ENCODE data around the gene VAC14.
A peak's percentile ranks its signal among the peaks of the same experiment; 100 is the strongest.

VAC14 gene

DNA sequence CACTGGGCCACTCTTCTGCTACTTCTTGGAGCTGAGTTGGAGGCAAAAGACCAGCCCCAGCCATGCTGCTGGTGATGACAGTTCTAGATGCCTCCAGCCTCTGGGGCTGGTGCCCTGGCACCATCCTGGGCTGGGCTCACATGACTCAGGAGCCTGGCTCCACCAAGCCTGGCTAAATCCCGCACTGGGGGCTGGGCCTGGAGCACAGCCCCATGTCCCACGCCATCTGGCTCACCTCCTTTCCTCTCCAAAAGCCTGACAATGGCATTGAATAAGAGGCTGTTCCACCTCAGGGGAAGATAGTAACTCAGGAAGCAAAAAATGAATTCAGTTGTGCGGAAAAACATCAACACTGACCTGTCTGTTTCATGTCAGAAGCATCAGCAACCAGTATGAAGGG, 70.0 kb downstream of the VAC14 start:
- Mint-ChIP-seq H3K9me3 (no peaks in the 10 kb centered on the region), H3K27me3 (no peaks in the 10 kb centered on the region), H3K36me3 (peaks cover 70% of the 10 kb centered on the region), H3K27ac (no peak overlapping the region), H3K4me3 (no peak overlapping the region), H3K4me1 (no peaks in the 10 kb centered on the region)
- ATAC-seq = no peak

DNA sequence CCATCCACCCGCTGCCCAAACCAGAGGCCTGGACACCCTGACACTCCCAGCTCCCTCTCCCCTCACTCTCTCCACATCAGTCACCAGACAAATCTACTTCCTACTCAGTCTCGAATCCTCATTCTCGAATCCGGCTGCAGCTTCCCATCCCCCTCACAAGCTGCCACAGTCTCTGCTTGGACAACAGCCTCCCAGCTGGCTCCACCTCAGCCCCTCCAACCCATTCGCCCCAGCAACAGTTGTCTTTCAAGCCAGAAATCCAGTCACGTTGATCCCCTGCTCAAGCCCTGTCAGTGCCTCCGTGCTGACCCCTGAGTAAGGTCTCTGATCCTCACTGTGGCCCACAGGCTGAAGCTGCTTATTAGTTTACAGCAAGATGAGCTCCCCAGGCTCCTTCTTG, 70.9 kb downstream of the VAC14 start:
- Mint-ChIP-seq H3K36me3 (peaks cover 71% of the 10 kb centered on the region), H3K27ac (peak overlapping the region; percentile 63), H3K27me3 (no peaks in the 10 kb centered on the region), H3K4me3 (no peak overlapping the region), H3K4me1 (no peaks in the 10 kb centered on the region), H3K9me3 (no peaks in the 10 kb centered on the region)
- ATAC-seq = no peak

DNA sequence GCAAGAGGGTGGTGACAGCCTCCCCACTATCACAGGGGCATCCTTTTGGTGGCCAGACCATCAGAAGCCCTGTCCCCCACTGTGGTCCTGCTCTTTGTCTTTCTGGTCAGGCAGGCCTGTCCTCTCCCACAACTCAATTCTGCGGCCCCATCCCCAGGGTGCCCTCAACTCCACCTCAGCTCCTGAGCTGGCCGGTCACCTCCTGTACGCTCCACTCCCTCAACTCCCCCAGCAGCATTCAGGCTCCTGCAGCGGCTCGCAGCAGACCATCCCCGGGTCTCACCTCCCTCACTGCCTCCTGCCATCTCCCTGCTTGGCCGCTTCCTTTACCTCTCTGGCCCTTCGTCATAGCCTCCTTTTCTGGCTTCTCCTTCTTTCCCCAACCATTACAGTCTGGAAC, 71.7 kb downstream of the VAC14 start:
- Mint-ChIP-seq H3K27me3 (no peaks in the 10 kb centered on the region), H3K36me3 (peaks cover 71% of the 10 kb centered on the region), H3K9me3 (no peaks in the 10 kb centered on the region), H3K4me3 (no peak overlapping the region), H3K27ac (no peak overlapping the region), H3K4me1 (no peaks in the 10 kb centered on the region)
- no peak for ATAC-seq

DNA sequence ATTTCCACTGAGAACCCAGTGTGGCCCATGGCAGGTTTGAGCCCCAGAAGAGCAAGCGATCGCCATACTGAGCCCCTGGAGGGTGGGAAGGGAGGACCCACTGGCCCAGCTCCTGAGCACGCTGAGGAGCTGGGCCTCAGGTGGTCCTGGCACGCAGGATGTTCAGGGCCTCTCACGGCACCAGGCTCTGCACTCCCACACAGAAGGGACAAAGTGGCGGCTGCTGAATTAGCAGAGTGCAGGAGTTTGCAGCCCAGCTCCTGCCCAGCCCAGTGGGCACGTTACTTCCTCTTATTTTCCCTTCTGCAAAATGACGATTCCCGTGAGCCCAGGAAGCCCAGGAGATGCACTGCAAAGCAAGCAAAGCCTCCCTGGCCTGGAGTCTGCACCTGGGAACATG, 72.8 kb downstream of the VAC14 start:
- Mint-ChIP-seq H3K4me1 (no peaks in the 10 kb centered on the region), H3K27me3 (no peaks in the 10 kb centered on the region), H3K27ac (no peak overlapping the region), H3K36me3 (peaks cover 76% of the 10 kb centered on the region), H3K4me3 (no peak overlapping the region), H3K9me3 (no peaks in the 10 kb centered on the region)
- no peak for ATAC-seq

DNA sequence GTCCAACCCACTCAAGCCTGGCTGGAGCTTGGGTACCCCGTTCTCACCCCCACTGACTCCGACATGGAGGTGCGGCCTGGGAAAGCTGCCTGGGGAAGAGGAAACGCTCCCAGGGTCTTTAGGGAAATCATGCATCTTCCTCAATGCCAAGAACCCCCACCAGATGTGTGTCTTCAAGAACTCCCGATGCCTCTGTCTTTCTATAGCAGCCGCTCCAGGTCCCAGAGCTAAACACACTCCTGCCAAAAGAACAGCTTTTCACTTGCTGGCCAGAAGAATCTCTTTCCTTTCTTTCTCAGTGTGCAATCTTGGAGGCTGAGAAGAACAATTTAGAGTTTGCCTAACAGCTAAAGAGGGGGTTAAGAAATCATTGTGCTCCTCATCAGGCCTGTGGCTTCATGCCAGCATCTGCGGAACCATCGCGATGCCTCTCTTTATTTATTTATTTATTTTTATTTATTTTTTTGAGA, 74.0 kb downstream of the VAC14 start:
- H3K4me3 Mint-ChIP-seq = no peak overlapping the region
- no peaks in the 10 kb centered on the region for H3K4me1 Mint-ChIP-seq
- H3K36me3 Mint-ChIP-seq = peaks cover 77% of the 10 kb centered on the region
- no peak overlapping the region for H3K27ac Mint-ChIP-seq
- H3K9me3 Mint-ChIP-seq = no peaks in the 10 kb centered on the region
- no peak for ATAC-seq
- H3K27me3 Mint-ChIP-seq = no peaks in the 10 kb centered on the region

DNA sequence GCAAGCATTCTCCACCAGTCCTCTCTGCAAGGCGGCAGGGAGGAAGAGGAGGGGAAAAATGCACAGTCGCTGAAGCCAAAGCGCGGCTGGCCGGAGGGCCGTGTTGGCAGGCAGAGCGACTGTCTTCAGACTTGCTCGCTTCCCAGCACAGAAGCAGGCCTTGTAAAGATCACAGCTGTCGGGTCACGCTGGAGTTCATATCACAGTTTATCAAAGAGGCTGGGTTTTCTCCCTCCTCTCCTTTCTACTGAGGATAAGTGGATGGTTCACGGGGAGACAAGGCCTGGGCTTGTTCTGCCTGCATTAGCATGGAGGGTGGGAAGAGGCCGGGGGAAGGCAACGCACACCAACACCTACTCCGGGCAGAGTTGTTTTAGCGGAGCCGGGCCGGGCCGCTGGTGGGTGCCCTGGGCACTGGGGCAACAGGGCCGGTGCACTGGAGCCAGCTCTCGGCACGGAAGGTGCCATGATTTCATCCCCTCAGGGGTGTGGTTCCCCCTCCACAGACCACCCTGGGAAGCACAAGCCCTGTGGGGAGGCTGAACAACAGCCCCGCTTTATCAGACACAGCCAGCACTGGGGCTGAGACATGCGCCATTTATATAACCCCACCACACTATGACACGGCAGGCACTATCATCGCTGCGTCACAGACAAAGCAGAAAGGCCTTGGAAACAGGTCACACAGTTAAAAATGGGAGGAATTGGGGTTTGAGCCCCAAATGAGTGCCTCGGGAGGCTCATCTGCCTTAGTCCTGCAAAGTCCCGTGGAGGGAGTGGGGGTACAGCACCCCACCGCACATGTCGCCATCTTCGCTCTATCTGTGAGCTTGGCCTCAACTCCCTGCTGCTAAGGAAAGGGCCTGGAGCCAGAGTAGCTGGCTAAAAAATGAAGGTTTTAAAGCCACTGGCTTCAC, 74.8 kb downstream of the VAC14 start:
- Mint-ChIP-seq H3K9me3 (no peaks in the 10 kb centered on the region), H3K27ac (no peak overlapping the region), H3K4me1 (no peaks in the 10 kb centered on the region), H3K4me3 (no peak overlapping the region), H3K36me3 (peaks cover 77% of the 10 kb centered on the region), H3K27me3 (no peaks in the 10 kb centered on the region)
- ATAC-seq = no peak

DNA sequence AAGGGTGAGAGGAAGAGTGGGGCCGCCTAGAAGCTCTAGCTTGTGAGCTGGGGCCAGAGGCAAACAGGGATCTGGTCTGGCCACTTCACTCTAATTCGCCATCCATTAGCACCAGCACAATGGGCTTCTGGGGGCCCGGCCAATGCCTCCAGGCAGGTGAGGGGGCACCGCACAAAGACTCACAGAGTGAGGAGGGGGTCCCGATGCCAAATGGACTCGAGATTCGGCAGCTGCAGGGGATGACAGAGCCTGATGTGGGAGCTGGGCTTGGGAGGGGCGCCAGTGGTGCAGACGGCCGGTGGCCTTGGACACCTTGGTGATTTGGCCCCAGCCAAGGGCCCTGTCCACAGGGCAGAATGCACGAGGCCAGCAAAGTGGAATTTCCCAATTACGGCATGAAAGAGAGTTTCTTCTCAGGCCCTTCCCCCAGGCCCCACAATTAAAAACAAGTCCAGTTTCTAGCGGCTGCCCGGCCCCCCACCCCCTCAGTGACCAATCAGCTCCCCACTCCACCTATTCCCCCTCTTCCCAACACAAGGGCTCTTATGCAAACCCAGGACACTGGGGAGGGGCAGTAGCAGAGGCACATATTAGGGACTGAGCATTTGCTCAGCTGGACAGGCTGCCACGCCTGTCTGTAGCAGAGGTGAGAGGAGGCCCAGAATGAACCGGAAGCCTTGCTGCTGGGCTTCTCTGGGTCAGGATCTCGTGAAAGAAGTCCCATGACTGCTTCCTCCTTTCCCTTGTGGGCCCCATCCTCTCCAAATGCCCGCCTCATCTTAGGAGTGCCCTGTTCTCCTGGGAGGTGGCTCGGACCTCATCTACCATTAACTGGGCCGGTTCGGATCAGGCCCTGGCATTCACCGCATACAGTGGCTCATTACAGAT, 75.7 kb downstream of the VAC14 start:
- no peaks in the 10 kb centered on the region for H3K27me3 Mint-ChIP-seq
- no peaks in the 10 kb centered on the region for H3K9me3 Mint-ChIP-seq
- H3K4me1 Mint-ChIP-seq = no peaks in the 10 kb centered on the region
- ATAC-seq = no peak
- H3K4me3 Mint-ChIP-seq = no peak overlapping the region
- peaks cover 80% of the 10 kb centered on the region for H3K36me3 Mint-ChIP-seq
- no peak overlapping the region for H3K27ac Mint-ChIP-seq

DNA sequence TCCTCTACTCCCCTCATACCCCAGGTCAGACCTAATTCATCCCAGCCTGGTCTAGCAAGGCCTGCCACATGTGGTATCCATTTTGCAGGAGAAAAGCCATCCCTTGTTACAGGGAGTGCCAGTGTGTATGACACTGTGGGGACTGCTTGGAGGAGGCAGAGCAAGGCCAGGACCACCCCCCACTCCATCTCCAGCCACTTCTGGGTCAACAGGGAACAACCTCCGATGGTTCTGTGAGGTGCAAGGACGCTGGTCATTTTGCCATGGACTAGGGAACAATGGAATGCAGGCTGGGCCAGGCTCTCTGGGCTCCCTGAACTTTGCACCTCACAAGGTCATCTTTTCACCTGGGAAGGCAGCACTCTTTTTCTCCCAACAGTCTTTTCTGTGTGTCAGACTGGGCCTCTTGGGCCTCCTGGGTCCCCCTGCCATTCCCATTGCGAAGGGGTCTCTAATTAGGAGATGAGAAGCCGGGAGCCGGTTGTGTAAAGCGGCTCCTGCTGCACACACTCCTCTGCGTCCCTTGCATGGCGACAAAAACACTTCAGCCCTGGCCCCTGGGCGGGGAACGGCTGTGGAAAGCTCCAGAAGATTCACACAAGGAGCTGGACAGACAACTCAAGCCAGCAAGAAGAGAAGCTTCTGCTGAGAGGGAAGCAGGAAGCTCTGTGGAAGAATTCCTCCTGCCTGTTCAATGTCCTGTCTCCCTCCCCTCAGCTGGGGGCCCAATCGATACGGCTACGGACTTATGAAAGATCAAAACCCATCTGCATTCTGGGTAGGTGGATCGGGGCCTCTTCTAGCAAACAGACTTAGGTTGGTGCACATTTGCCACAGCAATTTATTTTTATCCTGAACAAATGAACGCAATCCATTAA, 76.6 kb downstream of the VAC14 start:
- Mint-ChIP-seq H3K4me3 (peak overlapping the region; percentile 18), H3K4me1 (no peaks in the 10 kb centered on the region), H3K27ac (no peak overlapping the region), H3K27me3 (no peaks in the 10 kb centered on the region), H3K9me3 (no peaks in the 10 kb centered on the region), H3K36me3 (peaks cover 80% of the 10 kb centered on the region)
- ATAC-seq = no peak

DNA sequence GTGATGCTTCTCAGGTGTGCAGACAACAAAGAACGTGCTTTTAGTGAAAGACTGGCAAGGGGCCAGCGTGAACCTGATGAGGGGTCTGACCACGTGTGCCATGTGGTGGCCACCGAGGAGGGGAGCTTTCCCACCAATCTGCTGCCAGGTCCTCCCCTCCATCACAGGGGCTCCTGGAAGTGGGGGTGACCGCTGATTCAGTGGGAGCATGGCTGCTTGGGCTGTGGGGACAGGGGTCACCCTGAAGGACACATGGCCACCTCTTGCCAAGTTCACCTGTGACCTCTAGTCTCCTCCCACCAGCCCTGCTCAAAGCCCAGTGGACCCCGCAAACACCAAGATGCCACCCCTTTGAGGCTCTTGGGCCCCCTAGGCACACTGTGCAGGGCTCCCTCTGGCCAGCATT, 77.2 kb downstream of the VAC14 start:
- H3K4me1 Mint-ChIP-seq = no peaks in the 10 kb centered on the region
- H3K4me3 Mint-ChIP-seq = peak overlapping the region; percentile 18
- no peaks in the 10 kb centered on the region for H3K27me3 Mint-ChIP-seq

DNA sequence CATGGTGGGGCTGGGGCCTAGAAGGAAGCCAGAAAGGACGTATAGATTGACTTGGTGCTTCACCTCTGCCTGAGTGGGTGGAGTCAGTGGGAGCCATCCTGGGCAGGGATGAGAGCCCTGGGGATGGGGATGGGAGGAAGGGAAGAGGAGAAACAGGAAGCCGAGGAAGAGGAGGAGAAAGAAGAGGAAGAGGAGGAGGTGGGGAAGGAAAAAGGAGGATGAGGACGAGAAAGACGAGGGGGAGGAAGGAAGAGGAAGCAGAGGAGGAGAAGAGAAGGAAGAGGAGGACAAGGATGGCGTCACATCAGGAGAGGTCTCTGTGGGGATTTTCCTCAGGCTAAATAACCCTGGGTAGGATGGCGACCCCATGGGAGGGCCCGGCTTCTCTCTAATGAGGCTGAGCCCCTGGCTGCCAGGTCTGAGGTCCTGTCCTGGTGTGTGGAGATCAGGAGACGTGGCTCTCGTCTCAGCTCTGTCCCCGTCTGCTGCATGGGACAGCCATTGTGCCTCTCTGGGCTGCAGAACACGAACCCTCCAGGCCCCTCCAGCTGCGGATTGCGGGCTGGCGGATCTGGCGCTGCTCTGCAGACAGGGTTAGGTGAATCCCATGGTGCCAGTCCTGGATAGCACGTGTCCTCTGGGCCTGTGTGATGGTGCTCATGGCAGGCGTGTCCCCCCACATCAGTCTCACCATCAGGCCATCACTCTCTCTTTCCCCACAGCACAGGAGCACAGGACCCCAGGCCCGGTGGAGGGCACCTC, 79.6 kb downstream of the VAC14 start:
- ATAC-seq = no peak
- no peaks in the 10 kb centered on the region for H3K4me1 Mint-ChIP-seq
- no peaks in the 10 kb centered on the region for H3K27me3 Mint-ChIP-seq
- no peak overlapping the region for H3K4me3 Mint-ChIP-seq
- no peak overlapping the region for H3K27ac Mint-ChIP-seq
- peaks cover 67% of the 10 kb centered on the region for H3K36me3 Mint-ChIP-seq
- H3K9me3 Mint-ChIP-seq = no peaks in the 10 kb centered on the region

More for the DNA sequence above, 77.2 kb downstream of the VAC14 start:
- Mint-ChIP-seq H3K36me3 (peaks cover 79% of the 10 kb centered on the region), H3K9me3 (no peaks in the 10 kb centered on the region), H3K27ac (no peak overlapping the region)
- ATAC-seq = no peak

DNA sequence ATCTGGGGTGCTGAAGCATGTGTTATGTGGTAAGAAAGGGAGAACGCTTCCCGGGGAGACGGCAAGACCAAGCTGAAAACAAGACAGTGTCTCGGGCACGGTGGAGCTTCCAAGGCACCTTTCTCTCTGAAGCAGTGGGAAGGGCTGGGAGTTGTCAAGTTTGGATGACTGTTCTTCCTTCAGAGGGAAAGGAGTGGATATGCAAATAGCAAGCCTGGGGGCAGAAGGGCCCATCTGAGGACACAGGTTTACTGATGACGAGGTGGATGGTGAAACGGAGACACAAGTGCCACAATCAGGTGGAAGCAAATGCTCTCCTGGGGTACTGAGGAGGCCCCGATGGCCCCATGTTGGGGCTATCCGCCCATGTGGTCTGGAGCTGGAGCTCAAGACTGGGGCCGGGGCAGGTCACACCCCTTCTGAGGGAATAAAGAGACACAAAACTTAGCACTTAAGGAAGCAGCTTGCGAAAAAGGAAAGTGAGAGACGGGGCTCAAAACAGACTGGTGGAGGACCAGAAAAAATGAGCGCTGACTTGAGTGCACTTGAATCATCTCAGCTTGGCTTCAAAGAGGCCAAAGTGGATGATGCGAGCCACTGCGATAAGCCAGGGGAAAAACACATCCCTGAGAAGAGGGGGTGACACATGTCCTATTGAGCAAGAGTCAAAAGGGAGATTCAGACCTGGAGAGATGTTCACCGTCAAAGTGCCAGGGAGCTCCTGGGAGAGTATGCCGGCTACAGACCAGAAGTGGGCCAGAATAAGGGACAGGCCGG, 80.3 kb downstream of the VAC14 start:
- no peaks in the 10 kb centered on the region for H3K27me3 Mint-ChIP-seq
- no peak overlapping the region for H3K4me3 Mint-ChIP-seq
- H3K36me3 Mint-ChIP-seq = peaks cover 63% of the 10 kb centered on the region
- no peak for ATAC-seq
- no peak overlapping the region for H3K27ac Mint-ChIP-seq
- H3K9me3 Mint-ChIP-seq = no peaks in the 10 kb centered on the region
- H3K4me1 Mint-ChIP-seq = no peaks in the 10 kb centered on the region

DNA sequence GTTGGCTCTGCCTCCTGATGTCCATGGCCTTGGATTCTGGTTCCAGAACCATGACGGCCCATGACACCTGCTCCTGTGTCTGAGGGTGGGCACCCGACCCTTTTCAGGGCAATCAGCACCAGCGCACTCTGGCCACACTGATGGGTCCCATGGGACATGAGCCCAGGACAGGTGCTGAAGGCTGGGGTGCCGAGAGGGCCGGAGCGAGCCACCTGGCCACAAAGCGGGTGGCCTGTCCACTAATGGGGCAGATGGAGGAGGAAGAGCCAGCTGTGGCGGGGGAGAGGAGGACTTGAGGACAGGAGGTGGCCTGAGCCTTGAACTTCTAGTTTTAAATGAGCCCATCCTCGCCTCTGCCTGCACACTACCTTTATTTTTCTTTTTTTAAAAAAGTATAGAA, 83.9 kb downstream of the VAC14 start:
- ATAC-seq = no peak
- Mint-ChIP-seq H3K27ac (no peak overlapping the region), H3K4me1 (no peaks in the 10 kb centered on the region), H3K4me3 (no peak overlapping the region), H3K9me3 (no peaks in the 10 kb centered on the region), H3K27me3 (no peaks in the 10 kb centered on the region), H3K36me3 (peaks cover 36% of the 10 kb centered on the region)

DNA sequence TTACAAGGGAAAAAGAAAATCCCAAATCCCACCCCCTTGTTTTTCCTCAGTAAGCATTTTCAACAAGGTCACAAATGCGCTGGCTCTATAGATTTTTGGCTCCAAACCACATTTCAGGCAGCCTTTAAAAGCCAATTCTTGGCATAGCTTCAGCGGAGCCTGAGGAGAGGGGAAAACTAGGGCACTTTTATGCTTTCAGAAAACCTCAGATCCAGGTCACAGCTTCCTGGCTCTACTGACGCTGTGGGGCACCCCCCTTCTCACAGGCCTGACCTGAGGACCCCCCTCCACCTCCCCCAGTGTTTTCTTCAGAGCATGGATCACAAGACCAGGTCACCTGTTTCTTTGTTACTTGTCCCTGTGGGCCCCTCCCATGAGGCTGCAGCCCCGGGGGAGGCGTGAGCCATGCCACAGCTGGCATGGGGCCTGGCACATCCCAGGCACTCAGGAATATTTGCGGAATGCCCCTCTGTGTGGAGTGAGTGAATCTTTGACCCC, 85.0 kb downstream of the VAC14 start:
- no peak for ATAC-seq
- Mint-ChIP-seq H3K9me3 (no peaks in the 10 kb centered on the region), H3K4me3 (no peak overlapping the region), H3K4me1 (no peaks in the 10 kb centered on the region), H3K36me3 (peaks cover 36% of the 10 kb centered on the region), H3K27me3 (no peaks in the 10 kb centered on the region), H3K27ac (no peak overlapping the region)
